GM19395 (cell line): ENCODE data around the gene RAB3GAP2.
"Not testable (repeated sequence)": the region's sequence is repeated elsewhere in the genome, so short reads cannot be mapped to it uniquely, and the experiment has no call there.

ENCODE experiments used
- ATAC-seq: cut with Tn5 transposase; IDR thresholded peaks from one replicate; pipeline ENCODE4 v1.9.1; 2021; ENCODE audit warnings: mild to moderate bottlenecking, moderate library complexity; ENCODE audit not compliant: unreplicated experiment

RAB3GAP2 gene

GRCh38 chr1:220204758-220205157 lies 67.5 kb downstream of the RAB3GAP2 start:
- not testable (repeated sequence) for ATAC-seq

GRCh38 chr1:220203816-220204215 lies 68.4 kb downstream of the RAB3GAP2 start:
- ATAC-seq = no peak

DNA sequence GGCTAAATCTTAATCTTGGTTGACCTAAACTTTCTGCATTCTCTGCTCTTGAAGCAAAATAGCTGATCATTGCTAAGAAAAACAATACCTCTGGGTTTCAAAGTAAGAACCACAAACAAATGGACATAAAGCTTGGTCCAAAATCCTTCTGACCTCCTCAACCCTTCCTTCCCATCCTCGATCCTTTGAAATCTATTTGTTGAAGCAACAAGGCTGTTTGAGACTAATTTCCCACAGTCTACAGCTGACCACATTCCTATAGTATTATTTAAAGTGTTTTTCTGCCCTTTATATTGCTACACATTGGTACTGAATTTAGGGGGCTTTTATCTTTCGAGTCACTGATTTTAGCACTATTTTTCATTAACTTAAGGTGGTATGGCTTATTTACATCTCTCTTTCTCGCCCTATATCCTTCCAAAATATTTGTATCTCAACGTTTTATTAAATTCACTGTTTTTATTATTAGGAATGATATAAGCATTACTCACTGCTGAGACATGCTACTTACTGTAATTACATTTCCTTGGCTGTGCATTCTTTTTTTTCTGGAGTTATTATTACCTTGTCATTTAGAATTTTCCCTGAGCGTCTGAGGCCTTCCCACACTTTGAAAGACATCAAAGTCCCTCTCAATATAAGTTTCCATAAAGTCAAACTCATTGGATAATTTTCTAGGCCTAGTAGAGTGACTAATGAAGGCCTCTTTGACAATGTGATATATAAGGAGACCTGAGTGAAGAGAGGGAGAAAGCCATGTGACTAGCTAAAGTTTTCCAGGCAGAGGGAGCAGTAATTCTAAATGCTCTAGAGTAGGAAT lies 73.9 kb downstream of the RAB3GAP2 start:
- ATAC-seq = no peak

- no peak for ATAC-seq
Observed at GRCh38 chr1:220195701-220196100, 76.6 kb downstream of the RAB3GAP2 start.

GRCh38 chr1:220189750-220190347 lies 82.4 kb downstream of the RAB3GAP2 start:
- ATAC-seq = no peak

- no peak for ATAC-seq
Observed at GRCh38 chr1:220188538-220188937, 83.7 kb downstream of the RAB3GAP2 start.

GRCh38 chr1:220186752-220187151 lies 85.5 kb downstream of the RAB3GAP2 start:
- no peak for ATAC-seq

DNA sequence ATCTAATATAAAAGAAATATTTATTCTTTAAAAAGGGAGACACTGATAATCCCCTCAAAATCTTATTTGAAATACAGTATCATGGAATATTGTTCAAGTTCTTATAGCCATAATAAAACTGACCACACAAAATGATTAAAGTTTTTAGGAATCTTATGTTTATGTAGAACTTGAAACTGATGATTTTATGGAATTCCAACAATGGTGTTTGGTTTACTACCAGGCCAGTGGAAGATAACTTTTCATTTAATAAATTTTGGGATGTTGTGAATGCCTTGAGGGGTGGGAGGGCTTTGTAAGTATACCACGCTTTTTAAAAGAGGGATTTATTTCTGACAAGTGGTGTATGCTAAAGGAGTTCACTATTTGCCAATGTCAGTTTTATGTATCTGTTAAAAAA lies 87.7 kb downstream of the RAB3GAP2 start:
- no peak for ATAC-seq

DNA sequence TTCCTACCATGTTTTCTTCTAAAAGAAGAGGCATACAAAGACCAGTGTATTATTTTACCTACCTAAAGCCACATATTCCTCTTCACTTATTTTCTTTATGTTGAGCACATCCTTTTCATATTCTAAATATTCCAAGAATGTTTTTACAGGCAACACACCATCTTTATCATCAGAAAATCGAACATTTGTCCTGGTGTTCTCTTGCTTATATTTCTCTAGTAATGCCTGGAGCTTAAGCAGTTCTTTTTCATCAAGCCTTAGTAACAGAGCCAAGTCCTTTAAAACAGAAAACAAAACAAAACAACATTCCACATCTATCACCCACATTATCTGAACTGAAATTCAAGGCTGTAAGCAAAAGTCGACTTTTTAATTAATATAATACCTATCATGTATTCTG lies 89.6 kb downstream of the RAB3GAP2 start:
- no peak for ATAC-seq

DNA sequence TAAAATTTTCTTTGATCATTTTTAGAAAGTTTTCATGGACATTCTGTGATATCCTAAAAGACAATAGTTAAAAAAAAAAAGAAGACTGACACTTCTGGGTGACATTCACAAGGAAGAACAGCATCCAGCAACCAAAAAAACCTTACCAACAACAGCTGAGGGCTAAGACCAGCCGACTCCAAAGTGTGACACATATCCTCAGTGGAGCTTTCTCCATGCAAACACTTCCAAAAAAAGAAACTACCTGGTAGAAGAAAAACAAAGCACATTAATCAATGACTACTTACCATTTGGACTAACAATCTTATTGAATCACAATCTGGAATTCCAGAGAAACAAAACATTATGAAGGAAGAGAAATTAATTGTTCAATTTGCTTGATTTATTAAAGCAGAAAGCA lies 90.1 kb downstream of the RAB3GAP2 start:
- no peak for ATAC-seq

GRCh38 chr1:220176540-220176939 lies 95.7 kb downstream of the RAB3GAP2 start:
- ATAC-seq = no peak

DNA sequence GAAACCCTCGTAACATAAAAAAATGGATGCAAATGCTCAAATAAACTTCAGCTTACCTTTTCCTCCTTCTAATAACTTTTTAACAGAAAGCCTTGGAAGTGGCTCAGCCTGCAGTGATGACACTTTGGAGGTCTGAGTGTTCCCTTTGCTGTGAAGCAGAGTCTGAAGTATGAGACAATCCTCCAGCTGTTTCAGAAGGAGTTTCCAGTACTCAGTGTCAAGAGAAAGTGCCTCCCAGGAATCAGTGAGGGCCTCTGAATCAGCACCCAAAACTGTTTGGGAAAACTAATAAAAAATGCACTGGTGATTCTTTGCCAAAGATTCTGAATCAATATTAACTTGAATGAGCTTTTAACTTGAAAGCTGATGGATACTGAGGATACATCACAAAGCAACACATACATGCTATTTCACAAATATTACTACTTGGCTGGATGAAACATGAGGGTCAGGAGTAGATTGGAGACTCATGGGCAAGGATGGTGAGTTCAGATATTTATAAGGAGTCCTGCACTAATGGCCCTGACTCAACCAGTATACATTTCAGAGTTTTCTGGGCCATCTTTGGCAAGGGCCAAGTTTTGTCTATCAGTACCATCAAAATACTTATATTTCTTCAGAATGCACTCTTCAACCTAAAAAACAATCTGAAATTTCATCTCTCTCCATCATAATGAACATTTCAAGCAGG lies 101.3 kb downstream of the RAB3GAP2 start:
- no peak for ATAC-seq

GRCh38 chr1:220169887-220170286 lies 102.4 kb downstream of the RAB3GAP2 start:
- not testable (repeated sequence) for ATAC-seq

- ATAC-seq = no peak
Observed at GRCh38 chr1:220166853-220167252, 105.4 kb downstream of the RAB3GAP2 start.

DNA sequence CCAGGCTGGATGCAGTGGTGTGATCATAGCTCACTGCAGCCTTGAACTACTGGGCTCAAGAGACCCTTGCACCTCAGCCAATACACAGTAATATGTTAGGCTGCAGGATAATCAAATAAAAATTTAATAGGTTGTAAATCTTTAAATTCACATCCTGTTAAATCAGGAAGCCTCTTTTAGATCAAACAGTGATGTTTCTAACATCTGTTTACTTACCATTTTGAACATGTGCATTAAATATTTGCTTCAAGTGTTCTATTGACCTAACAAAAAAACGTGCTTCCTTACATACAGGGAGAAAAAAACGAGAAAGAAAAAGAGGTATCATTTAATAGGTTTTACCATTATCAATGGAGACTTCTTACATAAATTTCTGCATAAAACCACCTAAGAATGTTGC lies 107.7 kb downstream of the RAB3GAP2 start:
- ATAC-seq = no peak

GRCh38 chr1:220164116-220164515 lies 108.1 kb downstream of the RAB3GAP2 start:
- ATAC-seq = no peak

DNA sequence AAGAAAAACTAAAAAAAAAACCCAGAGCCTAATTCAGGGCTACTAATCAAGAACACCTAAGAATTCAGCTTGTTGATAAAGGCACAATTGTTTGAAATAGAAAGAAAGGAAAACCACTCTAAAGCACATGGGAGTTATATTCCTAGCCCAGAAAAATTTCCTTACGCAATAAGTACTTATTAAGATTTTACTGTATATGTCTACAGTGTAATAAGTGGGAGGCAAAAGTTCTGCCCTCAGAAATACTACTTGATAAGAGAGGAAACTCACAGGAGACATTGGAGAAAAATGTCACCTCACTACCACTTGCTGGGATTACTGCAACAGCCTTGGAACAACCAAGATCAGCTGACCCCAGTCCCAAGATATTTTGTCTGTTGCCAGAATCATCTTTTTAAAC lies 112.2 kb downstream of the RAB3GAP2 start:
- no peak for ATAC-seq

- no peak for ATAC-seq
Observed at GRCh38 chr1:220159041-220159440, 113.2 kb downstream of the RAB3GAP2 start.

- ATAC-seq = not testable (repeated sequence)
Observed at GRCh38 chr1:220158530-220158929, 113.7 kb downstream of the RAB3GAP2 start.

GRCh38 chr1:220157738-220158137 lies 114.5 kb downstream of the RAB3GAP2 start:
- ATAC-seq = no peak

- ATAC-seq = no peak
Observed at GRCh38 chr1:220156620-220157146, 115.6 kb downstream of the RAB3GAP2 start.

DNA sequence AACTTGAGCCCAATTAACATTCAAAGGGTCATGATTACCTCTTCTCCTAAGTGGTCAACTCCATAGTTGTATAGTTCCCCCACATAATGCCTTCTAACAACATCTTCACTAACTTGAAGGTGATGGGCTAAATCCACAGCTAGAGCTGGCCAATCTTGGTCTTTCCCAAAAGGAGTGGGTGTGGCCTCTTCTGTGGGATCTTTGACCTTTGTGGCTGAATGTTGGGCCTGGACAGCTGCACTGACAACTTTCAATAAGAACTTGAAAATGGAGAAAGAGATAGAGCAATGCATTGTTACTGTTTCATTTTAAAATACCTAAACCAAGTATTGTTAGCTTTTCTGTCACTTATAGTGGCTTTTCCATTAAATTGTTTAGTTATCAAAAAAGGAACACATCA lies 119.1 kb downstream of the RAB3GAP2 start:
- no peak for ATAC-seq
